G401.6 (cell line): ENCODE measurements around the gene ANKRD45.
"Not testable (repeated sequence)": the region's sequence is repeated elsewhere in the genome, so short reads cannot be mapped to it uniquely, and the experiment has no call there.

ENCODE experiments used
- FAIRE-seq: peaks from 2 replicates; lab custom pipeline; 2012; peaks lifted over from hg19 to GRCh38; lab: Jason Lieb, UNC

Gene ANKRD45

DNA sequence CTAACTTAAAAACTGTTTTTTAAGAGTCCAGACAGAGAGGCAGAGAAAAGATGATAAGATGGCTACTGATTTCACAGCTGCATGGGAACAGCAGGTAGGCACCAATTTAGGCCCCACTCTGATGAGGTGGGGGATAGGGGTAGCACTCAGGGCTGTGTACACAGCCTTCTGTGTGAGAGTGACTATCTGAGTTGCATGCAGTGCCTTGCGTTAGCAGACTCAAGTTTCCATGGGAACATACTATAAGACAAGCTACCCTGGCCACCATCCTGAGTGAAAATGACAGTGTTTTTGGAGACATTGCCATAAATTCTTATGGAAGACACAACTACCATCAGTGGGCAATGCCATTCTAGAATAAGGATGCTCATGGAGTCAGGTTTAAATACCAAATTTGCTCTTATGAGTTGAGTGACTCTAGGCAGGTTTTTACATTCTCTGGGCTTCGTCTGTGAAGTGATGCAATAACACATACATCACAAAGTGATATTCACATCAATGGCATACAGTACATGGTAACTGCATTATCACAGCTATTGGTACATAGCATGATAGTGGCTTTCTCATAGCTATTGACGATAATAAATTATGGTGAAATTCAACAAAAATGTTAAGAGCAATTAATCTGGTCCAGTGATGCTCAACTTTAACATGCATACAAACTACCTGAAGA lies 97.3 kb downstream of the ANKRD45 start:
- FAIRE-seq, result no peak

DNA sequence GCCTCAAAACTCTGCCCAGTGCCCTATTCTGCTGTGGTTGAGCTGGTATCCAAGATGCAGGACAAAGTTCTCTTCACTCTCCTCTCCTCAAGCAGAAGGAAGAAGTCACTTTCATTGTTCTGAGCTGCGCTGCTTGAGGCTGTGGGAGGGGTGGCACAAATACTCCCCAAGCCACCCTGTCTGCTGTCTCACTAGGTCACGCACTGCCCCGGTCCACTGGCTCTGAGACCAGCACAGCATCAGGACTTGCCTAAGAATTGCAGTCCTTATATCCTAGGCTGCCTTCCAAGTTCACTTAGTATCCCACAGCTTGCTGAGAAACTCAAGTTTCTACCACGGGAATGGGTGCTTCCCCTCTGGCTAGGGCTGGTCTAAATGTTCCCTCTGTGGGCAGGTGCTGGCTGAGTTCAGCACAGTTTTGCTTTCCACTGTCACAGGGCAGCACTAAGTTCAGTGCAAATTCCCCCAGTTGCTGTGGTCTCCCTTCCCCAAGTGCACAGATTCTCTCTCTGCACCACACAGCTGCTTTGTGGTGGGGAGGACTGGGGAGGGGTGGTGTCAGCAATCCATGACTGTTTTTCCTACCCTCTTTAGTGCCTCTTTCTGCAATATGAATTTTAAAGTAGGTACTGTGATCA lies 99.2 kb downstream of the ANKRD45 start:
- FAIRE-seq, result no peak

DNA sequence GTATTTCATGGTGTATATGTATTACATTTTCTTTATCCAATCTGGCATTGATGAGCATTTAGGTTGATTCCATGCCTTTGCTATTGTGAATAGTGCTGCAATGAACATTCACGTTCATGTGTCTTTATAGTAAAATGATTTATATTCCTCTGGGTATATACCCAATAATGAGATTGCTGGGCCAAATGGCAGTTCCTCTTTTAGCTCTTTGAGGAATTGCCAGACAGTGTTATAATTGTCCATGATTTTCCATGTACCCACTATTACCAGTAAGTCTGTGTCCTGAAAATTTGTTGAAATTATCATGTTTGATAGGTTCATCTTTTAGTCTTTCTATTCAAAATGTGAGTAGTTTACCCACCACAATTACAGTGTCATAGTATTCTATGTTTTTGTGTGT lies 101.2 kb downstream of the ANKRD45 start:
- FAIRE-seq, result no peak

DNA sequence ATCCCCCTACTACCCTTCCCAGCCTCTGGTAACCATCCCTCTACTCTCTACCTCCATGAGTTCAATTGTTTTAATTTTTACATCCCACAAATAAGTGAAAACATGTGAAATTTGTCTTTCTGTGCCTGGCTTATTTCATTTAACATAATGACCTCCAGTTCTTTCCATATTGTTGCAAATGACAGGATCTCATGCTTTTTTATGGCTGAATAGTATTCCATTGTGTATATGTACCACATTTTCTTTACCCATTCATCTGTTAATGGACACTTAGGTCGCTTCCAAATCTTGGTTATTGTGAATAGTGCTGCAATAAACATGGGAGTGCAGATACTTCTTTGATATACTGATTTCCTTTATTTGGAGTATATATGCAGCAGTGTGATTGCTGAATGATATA lies 105.8 kb downstream of the ANKRD45 start:
- FAIRE-seq, result not testable (repeated sequence)

DNA sequence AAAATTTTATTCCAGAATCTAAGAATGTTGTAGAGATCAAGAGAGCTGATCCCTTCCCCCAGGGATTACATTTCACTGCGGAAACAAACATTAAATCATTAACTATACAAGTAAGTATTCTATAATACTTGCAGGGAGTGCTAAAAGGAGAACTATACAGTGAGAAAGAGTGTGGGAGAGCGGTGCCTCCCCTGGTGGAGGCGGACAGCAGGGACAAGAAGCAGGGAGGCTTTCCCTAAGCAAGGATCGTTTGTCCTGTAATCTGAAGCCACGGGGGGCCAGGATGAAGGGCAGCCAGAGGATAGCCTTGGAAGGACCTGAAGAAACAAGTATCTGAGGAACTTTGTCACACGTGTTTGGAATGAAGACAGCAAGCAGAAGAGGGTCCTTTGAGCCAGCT lies 106.8 kb downstream of the ANKRD45 start:
- FAIRE-seq, result no peak

DNA sequence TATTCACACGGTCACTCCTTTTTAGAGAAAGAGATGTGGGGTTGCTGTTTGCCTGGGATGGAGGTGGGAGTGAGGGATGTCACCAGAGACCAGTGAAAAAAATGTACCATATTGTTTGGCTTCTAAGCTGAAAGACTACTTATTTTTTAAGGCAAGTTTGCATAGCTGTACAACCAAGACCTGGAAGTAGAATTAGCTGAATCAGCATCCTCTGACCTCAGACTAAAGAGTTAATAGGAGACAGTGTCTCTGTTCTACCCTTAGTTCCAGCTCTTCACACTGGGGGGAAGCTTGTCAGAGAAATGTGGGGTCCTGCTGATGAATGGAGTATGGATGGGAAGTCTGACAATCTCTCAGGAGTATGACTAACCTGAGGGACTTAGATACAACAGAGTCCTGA lies 108.4 kb downstream of the ANKRD45 start:
- FAIRE-seq, result no peak

DNA sequence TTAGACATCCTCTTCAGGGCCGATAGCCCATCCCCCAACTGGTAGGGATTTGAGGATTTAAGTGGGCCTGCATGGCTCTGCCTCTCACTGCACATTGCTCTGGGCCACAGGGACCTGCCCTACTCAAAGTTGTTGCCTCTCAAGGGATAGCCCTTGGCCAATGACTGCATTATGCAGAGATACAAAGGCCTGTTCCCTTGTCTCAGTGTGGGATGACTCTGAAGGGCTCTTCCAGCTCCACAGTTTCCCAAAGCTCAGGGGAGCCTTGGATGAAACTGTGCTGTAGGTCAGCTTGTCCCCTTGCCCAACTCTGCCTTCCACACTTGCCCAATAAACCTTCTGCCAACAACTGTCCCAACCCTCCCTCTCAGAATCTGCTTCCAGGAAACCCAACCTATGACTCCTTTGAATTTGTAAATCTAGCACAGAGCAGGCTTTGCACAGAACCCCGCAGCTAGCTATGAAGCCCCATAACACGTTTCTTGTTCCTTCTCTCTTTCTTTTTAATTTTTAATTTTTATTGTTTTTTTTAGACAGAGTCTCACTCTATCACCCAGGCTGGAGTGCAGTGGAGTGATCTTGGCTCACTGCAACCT lies 109.3 kb downstream of the ANKRD45 start:
- FAIRE-seq, result no peak
